Activated CD4-positive, alpha-beta T cell treated with anti-CD3 and anti-CD28 coated beads, Interleukin-10, Interleukin-2, amounts not matched to agents 100 ng/mL and 50 ng/mL, durations not matched to agents 16 hours and 8 hours (primary cell): ENCODE data around the gene TENM4.

Source experiments
- DNase-seq: peaks from one replicate; pipeline ENCODE4 v3.0.0-alpha.2; 2020

Gene TENM4

DNA sequence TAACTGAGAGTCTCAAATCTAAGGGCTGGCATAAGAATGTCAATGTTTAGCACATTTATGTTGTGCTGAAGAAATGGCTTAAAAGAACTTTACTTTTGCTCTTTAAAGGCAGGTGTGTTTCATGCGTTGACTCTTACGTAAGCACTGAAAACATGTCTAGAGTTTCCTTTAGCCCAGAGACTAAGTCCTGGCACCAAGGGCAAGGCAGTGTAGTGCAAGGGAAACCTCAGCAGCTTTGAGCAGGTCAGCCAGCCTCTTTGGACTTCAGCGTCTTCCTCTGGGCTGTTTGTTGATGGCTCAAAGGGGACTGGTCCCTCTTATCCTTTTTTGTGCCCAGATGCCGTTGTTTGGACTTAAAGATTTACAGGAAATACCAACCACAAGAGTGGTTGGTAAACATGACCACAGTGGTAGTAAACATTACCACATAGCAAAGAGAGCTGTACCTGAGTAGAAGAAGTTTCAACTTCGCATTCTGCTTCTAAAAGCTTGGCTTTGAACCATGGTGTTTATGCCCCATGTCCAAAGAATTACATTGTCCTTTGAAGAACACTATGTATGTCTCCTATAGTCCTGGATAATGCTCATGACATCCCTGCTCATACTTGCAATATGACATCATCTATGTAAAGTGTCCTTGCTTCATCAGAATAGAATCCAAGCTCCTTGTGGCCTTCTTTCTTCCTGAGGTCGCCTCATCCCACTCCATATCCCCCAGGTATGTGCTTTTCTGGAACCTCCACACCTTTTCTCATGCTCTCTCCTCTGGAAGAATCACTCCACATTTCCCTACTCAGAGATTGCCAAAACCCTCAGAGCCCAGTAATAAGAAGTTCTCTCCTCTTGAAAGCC lies 23.5 kb downstream of the TENM4 start:
- no peak for DNase-seq

DNA sequence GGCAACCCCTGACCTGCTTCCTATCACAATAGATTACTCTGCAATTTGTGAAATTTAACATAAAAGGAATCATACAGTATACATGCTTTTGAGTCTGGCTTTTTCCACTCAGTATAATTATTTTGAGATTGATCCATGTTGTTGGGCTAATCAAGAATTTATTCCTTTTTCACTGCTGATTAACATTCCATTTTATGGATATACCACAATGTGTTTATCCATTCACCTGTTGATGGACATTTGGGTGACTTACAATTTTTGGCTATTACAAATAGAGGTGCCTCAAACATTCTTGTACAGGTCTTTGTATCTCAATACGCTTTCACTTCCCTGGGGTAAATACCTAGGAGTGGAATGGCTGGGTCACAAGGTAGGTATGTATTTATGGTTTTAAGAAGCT lies 24.9 kb downstream of the TENM4 start:
- DNase-seq, result no peak

DNA sequence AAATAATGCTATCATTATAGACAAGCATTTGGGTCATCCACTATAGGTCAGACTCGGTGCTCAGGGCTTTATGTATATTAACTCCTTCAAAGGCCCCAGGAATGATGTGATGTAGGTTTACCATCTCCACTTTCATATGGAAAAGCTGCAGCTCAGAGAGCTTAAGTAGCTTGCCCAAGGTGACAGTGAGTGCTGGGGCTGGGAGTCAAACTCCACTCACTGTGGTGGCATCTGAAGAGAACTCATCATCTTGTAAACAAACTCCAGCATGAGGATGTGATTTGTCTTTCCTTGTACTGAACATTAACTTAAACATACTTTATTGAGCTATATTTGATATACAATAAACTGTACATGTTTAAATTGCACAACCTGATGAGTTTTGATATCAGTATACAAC lies 25.4 kb downstream of the TENM4 start:
- no peak for DNase-seq

DNA sequence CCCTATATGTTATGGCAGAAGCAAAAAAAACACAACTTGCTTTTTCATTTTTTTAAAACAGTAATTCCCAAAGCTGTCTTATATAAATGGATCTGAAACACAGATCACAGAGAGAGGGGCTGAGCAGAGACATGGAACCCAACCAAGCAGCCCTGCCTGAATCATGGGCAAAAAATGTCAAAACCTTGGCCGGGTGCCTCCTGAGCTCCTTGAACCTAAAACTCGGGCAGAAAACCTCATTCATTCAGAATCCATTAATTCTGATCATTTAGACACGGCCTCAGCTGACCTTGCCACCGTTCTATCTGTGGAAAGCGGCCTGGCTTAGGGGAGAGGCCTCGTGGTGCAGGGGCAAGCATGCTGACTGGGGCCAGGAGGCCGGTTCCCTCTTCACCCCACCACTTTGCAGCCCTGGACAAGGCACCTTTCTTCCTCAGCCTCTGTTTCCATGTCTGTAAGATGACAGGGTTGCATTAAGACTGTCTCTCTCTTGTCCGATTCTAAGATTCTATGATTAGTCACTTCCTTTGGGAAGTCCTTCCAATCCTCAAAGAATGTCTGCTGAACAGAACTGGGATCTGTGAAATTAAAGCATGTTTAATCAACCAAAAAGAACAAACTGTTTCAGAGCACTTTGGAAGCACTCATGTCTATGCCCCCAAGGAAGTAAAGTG lies 26.0 kb downstream of the TENM4 start:
- DNase-seq, result no peak

DNA sequence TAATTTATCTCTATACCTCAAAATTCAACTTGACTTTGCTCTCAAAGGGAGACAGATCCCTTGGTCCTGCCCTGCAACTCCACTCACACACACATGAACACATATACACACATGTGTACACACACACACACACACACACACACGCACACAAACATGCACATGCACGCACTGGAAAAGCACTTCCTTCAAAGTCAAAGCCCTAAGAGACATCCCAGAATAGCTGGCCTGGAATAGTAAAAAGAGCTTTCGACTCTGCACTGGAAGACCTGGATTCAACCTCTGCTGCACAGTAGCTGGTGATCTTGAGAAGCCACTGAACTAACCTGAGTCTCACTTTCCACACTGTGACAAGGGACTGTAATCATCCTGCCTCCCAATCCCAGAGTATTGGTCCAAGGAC lies 26.8 kb downstream of the TENM4 start:
- no peak for DNase-seq

DNA sequence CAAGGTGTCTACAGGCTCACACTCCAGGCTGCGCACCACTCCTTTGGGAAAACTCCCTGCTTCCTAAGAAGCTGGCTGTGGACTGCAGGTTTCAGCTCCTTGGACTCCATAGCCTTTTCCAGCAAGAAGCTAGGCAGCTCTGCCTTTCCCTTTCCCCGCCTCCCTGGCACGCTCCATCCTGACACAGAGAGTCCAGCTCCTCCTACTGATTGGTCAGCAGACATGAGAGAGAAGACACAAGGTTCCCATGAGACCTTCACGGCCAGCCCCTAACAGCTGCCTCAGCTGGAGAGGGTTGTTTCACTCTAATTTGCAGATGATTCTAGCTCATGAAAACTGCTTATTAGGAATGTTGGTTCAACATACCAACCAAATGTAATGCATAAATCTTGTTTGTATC lies 27.6 kb downstream of the TENM4 start:
- DNase-seq, result no peak

DNA sequence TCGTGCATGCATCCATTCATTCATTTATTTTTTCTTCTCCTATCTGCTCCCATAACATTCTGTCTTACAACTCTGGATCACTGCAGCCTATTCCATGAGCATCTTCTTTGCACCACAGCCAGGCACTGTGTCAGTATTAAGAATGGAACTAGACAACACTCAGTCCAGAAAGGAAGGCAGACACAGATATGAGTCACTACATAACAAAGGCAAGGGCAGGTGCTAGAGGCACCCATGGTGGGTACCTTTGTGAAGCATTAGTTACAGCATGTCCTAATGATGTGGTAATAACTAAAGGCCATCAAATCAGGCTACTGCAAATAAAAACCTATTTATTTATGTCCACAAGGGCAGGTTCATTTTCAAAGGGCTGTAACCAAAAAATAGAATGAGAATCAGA lies 28.1 kb downstream of the TENM4 start:
- no peak for DNase-seq

DNA sequence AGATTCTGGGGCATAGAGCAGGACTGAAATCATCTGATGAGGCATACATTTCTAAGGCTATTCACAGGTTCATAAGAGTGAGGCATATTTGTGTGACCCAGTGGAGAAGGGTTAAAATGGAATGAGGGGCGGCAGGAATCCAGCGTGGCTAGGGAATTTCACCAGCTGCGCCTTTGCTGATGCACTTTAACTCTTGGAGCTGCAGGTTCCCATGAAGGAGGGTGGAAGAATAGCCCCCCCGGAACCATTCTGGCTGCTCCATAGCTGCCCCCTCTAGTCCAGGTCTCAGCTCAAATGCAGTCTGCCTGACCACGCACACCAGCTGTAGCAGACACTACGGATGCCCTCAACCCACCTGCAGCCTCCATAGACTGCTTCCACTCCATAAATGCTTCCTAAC lies 31.5 kb downstream of the TENM4 start:
- no peak for DNase-seq

DNA sequence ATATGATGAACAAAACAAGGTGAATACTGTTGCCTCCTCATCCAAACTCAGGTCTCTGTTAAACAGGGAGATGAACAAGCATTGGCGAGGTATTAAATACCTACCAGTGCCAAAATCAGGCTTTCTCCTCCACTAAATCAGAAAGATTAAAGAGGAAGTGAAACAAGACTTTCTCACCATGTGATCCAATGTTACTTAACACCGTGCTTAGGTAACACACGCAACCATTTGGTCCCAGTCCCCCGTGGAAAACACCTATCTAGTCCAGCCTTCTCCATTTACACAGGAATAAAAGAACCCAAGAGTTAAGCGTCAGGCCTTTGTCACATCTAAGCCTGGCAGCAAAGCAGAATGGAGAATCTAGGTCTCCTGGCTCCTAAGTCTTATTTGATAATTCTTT lies 34.5 kb downstream of the TENM4 start:
- DNase-seq, result no peak

DNA sequence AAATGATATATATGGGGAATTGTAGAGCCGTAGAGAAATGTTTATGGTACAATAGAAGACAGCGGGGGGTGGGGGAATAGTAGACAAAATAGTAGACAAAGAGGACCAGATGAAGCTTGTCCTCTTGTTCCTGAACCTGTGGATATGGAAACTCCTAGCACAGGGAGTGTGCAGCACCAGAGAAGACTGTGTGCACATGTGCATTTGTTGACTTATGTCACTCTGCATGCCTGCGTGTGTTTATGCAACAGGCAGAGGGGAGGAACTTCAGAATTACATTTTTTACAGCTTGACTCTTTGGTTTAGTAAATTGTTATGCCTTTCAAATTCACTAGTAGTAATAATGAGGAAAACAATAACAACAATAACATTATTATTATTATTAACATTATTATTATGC lies 36.0 kb downstream of the TENM4 start:
- no peak for DNase-seq

DNA sequence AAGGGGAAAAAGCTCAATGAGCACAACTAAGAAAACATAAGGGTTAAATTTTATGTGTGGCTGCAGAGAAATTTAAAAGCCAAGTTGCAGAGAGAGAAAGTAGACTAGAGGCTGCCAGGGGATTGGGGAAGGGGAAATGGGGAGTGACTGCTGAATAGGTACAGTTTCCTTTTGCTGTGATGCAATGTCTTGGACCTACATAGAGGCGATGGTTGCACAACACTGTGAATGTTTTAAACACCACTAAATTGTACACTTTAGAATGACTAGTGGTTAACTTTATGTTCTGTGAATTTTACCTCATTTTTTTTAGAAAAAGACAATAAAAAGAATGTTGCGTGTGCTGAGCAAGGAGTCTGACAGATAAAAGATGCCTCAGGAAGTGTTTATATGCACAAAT lies 36.5 kb downstream of the TENM4 start:
- no peak for DNase-seq

DNA sequence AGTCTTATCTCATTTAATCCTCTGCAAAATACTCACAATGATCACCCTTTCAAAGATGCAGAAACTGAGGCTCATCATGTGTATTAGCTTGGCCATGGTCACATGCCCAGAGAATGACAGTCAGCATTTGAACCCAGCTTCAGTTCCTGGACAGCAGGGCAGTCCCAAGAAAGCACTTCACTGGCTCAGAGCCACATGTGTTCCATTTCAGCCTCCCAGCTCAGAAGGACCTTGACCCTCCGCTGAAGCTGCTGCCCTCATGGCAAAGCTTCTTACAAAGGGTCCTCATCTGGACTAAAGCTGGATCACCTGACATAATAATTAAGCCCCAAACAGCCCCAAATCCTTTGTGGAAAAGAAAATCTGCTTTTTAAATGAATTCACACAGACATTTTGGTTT lies 37.0 kb downstream of the TENM4 start:
- no peak for DNase-seq

DNA sequence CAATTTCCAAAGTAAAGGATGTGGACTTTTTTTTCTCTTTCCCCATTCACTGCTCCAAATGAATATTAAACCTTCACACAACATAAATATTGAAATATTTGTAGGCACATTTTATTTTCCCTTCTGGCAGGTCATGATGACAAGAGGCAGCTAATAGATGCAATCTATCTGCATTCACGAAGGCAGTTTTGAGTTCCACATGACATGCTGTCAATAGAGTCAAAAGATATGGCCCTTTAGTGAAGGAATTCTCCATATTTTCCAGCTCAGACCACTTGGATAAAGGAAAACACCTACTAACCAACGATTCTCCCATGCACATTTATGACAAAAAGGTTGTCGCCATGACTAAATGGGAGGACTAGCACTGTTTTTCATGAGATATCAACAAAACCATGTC lies 37.9 kb downstream of the TENM4 start:
- no peak for DNase-seq

DNA sequence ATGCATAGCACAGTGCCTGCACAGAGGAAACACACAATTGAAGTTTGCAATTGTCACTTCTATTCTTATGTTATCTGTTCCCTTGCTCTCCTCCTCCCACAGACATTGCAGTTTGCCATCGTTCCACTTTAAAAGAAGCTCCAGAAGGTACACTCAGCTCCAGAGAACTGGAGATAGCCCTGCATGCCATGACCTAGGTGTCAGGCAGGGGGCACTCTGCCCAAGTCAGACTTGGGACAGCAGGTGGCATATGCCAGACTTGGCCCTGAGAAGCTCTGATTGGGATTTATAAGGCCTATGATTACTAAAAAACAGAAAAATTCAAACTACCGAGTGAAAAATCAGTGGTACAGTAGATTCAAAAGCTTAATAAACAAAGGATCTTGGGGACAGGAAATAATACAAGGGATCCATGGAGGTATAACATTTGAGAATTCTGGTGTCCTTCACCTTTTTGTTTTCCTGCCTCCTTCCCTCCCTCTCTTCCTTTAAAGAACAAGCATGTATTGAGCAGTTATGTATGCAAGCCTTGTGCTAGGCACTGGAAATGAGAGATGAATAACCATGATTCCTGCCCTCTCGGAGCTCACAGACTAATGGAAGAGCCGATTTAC lies 40.0 kb downstream of the TENM4 start:
- peak; percentile 19 for DNase-seq

DNA sequence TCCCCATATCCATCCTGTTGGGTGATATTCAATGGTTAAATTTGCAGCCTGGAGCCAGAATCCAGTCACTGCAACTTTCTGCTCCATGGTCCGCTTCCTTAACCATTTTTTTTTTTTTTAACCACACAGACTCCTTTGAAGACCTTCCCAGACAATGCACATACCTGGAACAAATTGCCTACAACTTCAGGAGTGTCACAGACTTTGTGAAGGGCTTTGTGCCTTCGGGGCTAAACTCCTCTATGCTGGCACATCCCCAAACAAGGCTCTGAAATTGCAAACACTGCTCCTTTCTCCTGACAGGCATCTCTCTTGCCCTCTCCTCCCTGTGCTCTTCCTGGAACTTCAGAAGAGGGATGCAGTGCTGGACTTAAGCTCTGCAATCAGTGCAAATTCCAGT lies 40.6 kb downstream of the TENM4 start:
- no peak for DNase-seq

DNA sequence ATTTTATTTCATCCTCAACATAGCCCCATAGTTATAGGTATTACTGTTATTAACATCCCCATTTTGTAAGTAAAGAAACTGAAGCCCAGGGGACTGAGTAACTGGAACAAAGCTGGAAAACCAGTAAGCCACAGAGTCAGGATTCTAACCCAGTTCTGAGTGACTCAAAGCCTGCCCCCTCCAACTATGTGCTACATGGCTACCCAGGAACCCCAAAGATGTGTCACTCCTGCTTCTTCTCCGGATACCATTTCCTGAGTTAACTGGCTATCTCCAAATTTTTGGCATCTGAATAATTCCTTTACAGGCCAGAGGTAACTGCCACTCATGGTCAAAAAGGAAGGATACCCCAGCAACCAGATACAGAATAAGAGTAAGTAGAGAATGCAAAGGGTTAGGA lies 43.6 kb downstream of the TENM4 start:
- DNase-seq, result no peak

DNA sequence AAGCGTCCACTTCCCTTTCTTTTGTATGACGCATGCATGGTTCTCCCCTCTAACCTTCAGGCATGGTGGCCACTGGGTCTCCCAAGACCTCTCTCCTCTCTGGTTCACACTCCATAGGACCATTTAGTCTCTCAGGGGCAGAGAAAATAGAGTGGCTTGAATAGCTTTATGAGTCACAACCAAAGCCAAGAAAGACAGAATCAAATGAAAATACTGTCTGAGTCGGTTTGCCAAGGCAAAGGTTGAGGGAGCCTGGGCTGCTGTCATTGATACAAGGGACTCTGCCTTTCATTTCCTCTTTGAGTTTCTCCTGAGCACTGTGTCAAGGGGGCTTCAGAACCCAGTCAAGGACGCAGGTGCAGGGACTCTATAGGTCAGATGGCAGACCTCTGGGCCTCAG lies 44.2 kb downstream of the TENM4 start:
- no peak for DNase-seq

DNA sequence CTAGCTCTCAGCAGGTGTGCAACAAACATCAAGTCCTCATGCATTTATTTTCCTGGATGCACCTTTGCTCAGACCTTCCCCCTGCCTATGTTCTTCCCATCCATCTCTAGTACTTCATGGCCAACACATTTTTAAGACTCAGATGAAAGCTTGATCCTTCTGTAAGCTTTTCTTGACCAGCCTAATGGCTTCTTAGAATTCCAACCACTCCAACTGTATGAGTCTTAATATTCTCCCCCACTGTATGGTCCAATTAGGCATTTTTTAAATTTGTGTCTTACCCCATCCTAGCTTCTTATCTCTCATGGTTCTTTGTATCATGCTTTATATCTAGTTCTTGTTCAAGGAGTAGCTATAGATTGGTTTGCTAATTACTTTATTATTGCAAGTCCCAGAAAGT lies 44.8 kb downstream of the TENM4 start:
- DNase-seq, result no peak

DNA sequence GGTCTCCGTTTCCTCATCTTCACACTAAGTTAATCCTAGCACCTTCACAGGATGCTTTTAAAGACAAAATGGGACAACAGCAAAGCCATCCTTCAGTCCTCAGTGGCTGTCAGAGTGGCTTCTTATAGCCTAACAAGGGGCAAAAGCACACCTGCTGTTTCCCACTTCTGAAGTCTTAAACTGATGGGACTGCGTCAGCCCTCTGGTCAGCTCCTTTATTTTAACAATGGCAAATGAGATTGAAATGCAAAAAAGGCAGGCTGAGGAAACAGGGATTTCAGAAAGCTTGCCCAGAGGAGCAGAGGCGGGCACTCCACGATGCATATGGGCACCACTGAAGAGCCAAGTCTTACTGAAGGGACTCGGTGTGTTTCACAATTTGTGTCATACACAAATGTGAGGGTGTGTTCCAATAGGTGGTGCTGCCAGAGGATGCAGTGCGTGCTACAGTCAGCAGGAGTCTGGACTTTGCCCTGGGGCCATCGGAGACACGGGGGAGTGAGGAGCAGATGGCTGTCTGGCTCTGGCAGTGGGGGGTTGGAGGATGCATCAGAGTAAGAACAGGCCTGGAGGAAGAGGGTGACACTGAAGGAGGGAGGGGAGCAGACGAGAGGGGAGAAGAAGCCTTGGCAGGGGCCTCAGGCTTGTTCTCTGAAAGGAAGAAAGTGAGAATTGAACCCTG lies 47.3 kb downstream of the TENM4 start:
- no peak for DNase-seq

DNA sequence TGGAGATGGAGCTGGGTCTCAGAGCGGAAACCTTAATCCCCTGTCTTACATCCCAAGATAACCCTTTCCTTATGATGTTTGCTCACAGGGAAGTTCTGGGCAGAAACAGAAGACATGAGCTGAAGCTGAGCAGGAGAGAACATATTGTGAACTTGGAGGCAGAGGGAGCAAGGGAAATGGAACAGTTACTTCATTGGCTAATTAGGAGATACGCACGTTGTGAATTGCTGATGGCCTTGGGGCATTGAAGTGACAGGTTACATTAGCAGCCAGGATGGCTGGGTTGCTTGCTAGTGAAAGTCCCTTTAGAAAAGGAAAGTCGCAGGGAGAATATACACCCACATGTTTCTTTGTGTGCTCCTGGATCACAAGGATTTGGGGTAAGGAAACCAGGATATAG lies 48.7 kb downstream of the TENM4 start:
- DNase-seq, result no peak

DNA sequence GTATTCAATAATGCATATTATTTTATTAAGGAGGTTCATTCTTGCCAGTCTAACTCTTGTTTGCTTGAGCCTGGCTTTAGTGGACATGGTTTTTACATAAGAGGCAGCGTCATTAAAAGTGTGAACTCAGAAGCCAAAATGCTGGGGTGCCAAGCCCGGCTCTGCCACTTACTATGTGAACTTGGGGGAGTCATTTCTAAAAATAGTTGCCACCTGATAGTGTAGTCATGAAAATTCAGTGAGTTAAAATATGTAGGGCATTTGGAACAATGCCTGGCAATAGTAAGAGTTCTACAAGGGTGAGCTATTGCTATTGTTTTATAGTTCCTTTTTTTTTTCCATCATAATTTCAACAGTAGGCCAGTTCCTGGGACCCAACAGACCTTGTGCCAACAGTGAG lies 49.9 kb downstream of the TENM4 start:
- no peak for DNase-seq

DNA sequence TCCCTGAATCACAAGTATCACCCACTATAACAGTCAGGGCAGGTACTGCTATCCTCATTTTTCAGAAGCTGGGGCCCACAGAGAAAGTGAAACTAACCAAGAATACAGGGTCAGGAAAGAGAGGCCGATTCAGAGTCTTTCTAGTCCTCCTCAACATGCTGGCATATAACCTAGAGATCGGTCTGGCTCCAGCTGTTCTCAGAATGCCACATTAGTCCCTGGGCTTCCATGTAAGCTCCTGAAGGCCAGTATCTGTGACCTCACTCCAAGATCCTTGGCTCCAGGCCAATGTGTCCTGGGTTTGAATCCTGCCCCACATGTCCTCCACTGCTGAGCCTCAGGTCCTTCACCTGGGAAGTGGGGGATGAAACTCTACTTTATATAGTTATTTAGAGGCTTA lies 50.4 kb downstream of the TENM4 start:
- no peak for DNase-seq

DNA sequence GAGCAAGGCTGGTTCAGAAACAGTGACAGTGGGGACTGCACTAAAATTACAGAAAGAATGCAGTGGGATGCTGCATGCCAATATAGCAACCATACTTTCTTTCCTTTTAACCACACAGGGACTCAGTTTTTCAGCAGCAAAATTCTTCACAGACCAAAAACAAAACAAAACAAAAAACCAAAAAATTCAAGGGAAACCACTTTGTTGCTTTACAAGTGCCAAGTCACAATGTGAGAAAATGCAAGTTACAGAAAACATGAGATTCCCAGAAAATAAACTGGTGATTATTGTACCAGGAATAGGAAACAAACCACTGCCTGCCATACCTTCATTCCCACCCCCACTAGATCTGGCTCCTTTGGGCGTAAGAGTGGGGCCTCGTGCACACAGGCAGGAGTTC lies 52.6 kb downstream of the TENM4 start:
- no peak for DNase-seq

DNA sequence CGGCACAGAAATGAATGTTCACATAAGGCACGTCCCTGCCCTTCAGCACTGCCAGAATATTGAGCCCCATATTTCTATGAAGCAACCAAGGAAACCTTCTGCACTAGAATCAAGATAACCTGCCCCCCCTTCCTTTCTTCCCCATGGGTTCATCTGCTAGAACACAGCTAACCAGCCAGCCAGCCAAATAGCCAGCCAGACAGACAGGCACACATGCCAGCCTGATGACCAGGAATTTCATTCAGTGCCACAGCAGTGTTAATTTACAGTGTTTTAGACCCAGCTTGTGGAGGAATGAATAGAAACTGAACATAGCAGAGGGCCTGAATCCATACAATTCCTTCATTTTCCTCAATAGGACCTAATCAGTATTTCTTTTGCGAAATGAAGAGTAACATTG lies 57.0 kb downstream of the TENM4 start:
- no peak for DNase-seq
